Gastrocnemius medialis (tissue), 4 donors: ENCODE data around the gene IGFALS.

Experiments used
- CTCF ChIP-seq, 5 experiments: fragments of 450-650 bp in 3 of 5; fragments of 200-600 bp in 2 of 5; sonication (generic) in 2 of 5; IDR thresholded peaks in 4 of 5; conservative IDR thresholded peaks in 1 of 5; 1 replicate in 4 of 5; 2 replicates in 1 of 5; pipeline ENCODE4 v1.5.1; 2016 to 2019; ENCODE audit warnings: antibody characterized with exemption in 5 of 5, mild to moderate bottlenecking in 3 of 5, moderate library complexity in 3 of 5
- POLR2A ChIP-seq, 2 donors: fragments of 450-650 bp; IDR thresholded peaks; one replicate each; pipeline ENCODE4 v1.6.1; 2017; ENCODE audit warnings: antibody characterized with exemption in 2 of 2, mild to moderate bottlenecking in 2 of 2, moderate library complexity in 2 of 2

- TF ChIP-seq POLR2A (IDR thresholded peaks at IDR 0.05), result no peak
- no peak for TF ChIP-seq CTCF (IDR thresholded peaks at IDR 0.05 in 4 of 5, conservative IDR thresholded peaks at IDR 0.05 in 1 of 5)
These were observed 41.6 kb downstream of the IGFALS start for GRCh38 chr16:1751946-1752345.
